HCT116 (cell line): ENCODE data around the gene GTF3C2. TPM values are rescaled to one million over a fixed set of nuclear protein-coding genes. Genes with fewer than 3 reads are reported as not detected.

Source experiments
- ATAC-seq: fragments of 200-7000 bp; cut with Tn5 transposase; 2 replicates; pipeline ENCODE4 v1.9.1; 2020; ENCODE audit warnings: mild to moderate bottlenecking, moderate library complexity
- BruUV-seq: library from RNA; stranded (reverse); fragments of 400-500 nt; replicated peaks from 2 replicates; lab custom pipeline; 2021; lab: Mats Ljungman, UMichigan
- CTCF ChIA-PET: fragments of 300-600 bp; sonication (Branson Sonifier 250); formaldehyde crosslinking; loops from one replicate; lab custom pipeline; 2021; ENCODE audit warnings: antibody characterized with exemption; lab: Charles Lee
- POLR2A ChIA-PET: fragments of 300-600, 350-600 bp; sonication (Branson Sonifier 250); formaldehyde crosslinking; loops from one replicate; lab custom pipeline; 2021; ENCODE audit warnings: antibody characterized with exemption; lab: Charles Lee
- RAD21 ChIA-PET, 2 experiments: fragments of 300-600 bp; sonication (Branson Sonifier 250); formaldehyde crosslinking; loops; one replicate each; lab custom pipeline; 2023; ENCODE audit warnings: low total read pairs in 2 of 2; ENCODE audit not compliant: uncharacterized antibody in 2 of 2, unreplicated experiment in 2 of 2, low non-redundant PET in 1 of 2; lab: Charles Lee
- DNase-seq: peaks from one replicate; pipeline ENCODE4 v3.0.0-alpha.2; 2010; ENCODE audit warnings: low read depth, low spot score
- H2AFZ ChIP-seq: fragments of 200-600 bp; shearing (Covaris generic), sonication (generic); 2 replicates; pipeline ENCODE4 v1.6.1; 2017; ENCODE audit warnings: low read depth, mixed run types, mixed read lengths, antibody characterized with exemption, low read length; ENCODE audit not compliant: poor library complexity, severe bottlenecking
- H3K27ac ChIP-seq: 2 replicates; pipeline ENCODE4 v1.5.1; 2012; ENCODE audit warnings: low read depth, low read length
- H3K27me3 ChIP-seq: fragments of 200-600 bp; sonication (generic); 2 replicates; pipeline ENCODE4 v1.6.1; 2016; ENCODE audit warnings: mixed run types, low read length, mixed read lengths; ENCODE audit not compliant: insufficient read depth
- H3K36me3 ChIP-seq, 2 experiments: fragments of 200-500 bp in 1 of 2; fragments of 200-600 bp in 1 of 2; sonication (Bioruptor generic) in 1 of 2; sonication (generic) in 1 of 2; 2 replicates each; pipeline versions ENCODE4 v1.5.1 to v1.6.1; 2014 to 2016; ENCODE audit warnings: low read length in 2 of 2, inconsistent platforms in 1 of 2, mixed read lengths in 1 of 2, mixed run types in 1 of 2; ENCODE audit not compliant: insufficient read depth in 2 of 2, control insufficient read depth in 1 of 2
- H3K4me1 ChIP-seq, 2 experiments: fragments of 200-600 bp in 1 of 2; sonication (generic) in 1 of 2; 2 replicates each; pipeline versions ENCODE4 v1.5.1 to v1.6.1; 2012 to 2017; ENCODE audit warnings: low read length in 2 of 2, inconsistent platforms in 1 of 2, mild to moderate bottlenecking in 1 of 2, mixed read lengths in 1 of 2, mixed run types in 1 of 2, moderate library complexity in 1 of 2; ENCODE audit not compliant: insufficient read depth in 2 of 2, control insufficient read depth in 1 of 2
- H3K4me2 ChIP-seq: fragments of 200-600 bp; sonication (generic); 2 replicates; pipeline ENCODE4 v1.6.1; 2017; ENCODE audit warnings: mixed run types, low read length, mixed read lengths
- H3K4me3 ChIP-seq, 2 experiments: fragments of 200-600 bp in 1 of 2; sonication (generic) in 1 of 2; replicated peaks in 1 of 2; 2 replicates each; pipeline ENCODE4 v1.5.1; 2011 to 2016; ENCODE audit warnings: low read length in 2 of 2, control low read depth in 1 of 2, low read depth in 1 of 2, mild to moderate bottlenecking in 1 of 2, mixed read lengths in 1 of 2, mixed run types in 1 of 2
- H3K79me2 ChIP-seq: fragments of 200-600 bp; sonication (generic); 2 replicates; pipeline ENCODE4 v1.6.1; 2017; ENCODE audit warnings: mild to moderate bottlenecking, mixed run types, low read length, moderate library complexity, mixed read lengths; ENCODE audit not compliant: insufficient read depth
- H3K9ac ChIP-seq: fragments of 200-600 bp; sonication (generic); 2 replicates; pipeline ENCODE4 v1.6.1; 2016; ENCODE audit warnings: low read length, mixed read lengths
- H3K9me2 ChIP-seq: fragments of 200-600 bp; sonication (generic), shearing (Covaris generic); 2 replicates; pipeline ENCODE4 v1.6.1; 2017; ENCODE audit warnings: mixed run types, mild to moderate bottlenecking, moderate library complexity; ENCODE audit not compliant: insufficient read depth
- H3K9me3 ChIP-seq, 2 experiments: fragments of 200-500 bp in 1 of 2; fragments of 200-600 bp in 1 of 2; sonication (Bioruptor generic) in 1 of 2; sonication (generic) in 1 of 2; 2 replicates each; pipeline ENCODE4 v1.6.1; 2014 to 2017; ENCODE audit warnings: low read length in 2 of 2, mixed read lengths in 2 of 2, inconsistent platforms in 1 of 2, low read depth in 1 of 2, mild to moderate bottlenecking in 1 of 2, mixed run types in 1 of 2, moderate library complexity in 1 of 2; ENCODE audit not compliant: control insufficient read depth in 1 of 2, insufficient read depth in 1 of 2
- H4K20me1 ChIP-seq: fragments of 200-600 bp; sonication (generic), shearing (Covaris generic); 2 replicates; pipeline ENCODE4 v1.6.1; 2017; ENCODE audit warnings: mixed run types, mild to moderate bottlenecking, moderate library complexity; ENCODE audit not compliant: insufficient read depth
- ELF1 ChIP-seq: IDR thresholded peaks from 2 replicates; pipeline ENCODE4 v1.6.1; 2012; ENCODE audit warnings: low read depth, borderline replicate concordance
- EZH2 ChIP-seq: fragments of 200-600 bp; sonication (generic); IDR thresholded peaks from 2 replicates; pipeline ENCODE4 v1.6.1; 2017; ENCODE audit warnings: antibody characterized with exemption, mixed run types
- EZH2phosphoT487 ChIP-seq: fragments of 200-600 bp; IDR thresholded peaks from 2 replicates; pipeline ENCODE4 v1.6.1; 2018; ENCODE audit warnings: antibody characterized with exemption, borderline replicate concordance
- JUND ChIP-seq: IDR thresholded peaks from 2 replicates; pipeline ENCODE4 v1.6.1; 2012
- RAD21 ChIP-seq: IDR thresholded peaks from 2 replicates; pipeline ENCODE4 v1.6.1; 2012; ENCODE audit warnings: low read depth, mild to moderate bottlenecking
- TCF7L2 ChIP-seq: IDR thresholded peaks from 2 replicates; pipeline ENCODE4 v1.7.0; 2011; ENCODE audit warnings: borderline replicate concordance, inconsistent platforms; ENCODE audit not compliant: insufficient read depth, insufficient read length; ENCODE audit errors: extremely low read depth
- YY1 ChIP-seq: IDR thresholded peaks from 2 replicates; pipeline ENCODE4 v1.6.1; 2011; ENCODE audit warnings: low read length, low read depth, moderate library complexity, mild to moderate bottlenecking; ENCODE audit not compliant: insufficient replicate concordance; ENCODE audit errors: extremely low read depth
- ZFX ChIP-seq: fragments of 450-650 bp; IDR thresholded peaks from 2 replicates; pipeline ENCODE4 v1.6.1; 2017
- intact Hi-C: fragments of 100-400 bp; cut with micrococcal nuclease; formaldehyde crosslinking; loops from 2 replicates; pipeline ENCODE4 v1.10.0; 2022
- total RNA-seq: library from RNA; stranded (reverse); gene quantifications from one replicate; pipeline ENCODE4 v1.2.1, GENCODE V29; 2021; ENCODE audit not compliant: unreplicated experiment
- TF ChIP-seq, protein P1 (sequence below), 3 experiments: fragments of 200-600 bp in 1 of 3; sonication (generic) in 1 of 3; IDR thresholded peaks in 2 of 3; conservative IDR thresholded peaks in 1 of 3; 2 replicates each; pipeline ENCODE4 v1.5.1; 2012 to 2017; ENCODE audit warnings: low read depth in 2 of 3, low read length in 2 of 3, antibody characterized with exemption in 1 of 3, borderline replicate concordance in 1 of 3, control low read depth in 1 of 3, mild to moderate bottlenecking in 1 of 3, mixed read lengths in 1 of 3, mixed run types in 1 of 3, moderate library complexity in 1 of 3; ENCODE audit not compliant: insufficient read depth in 1 of 3
- TF ChIP-seq, protein P2 (sequence below): IDR thresholded peaks from 2 replicates; pipeline ENCODE4 v1.6.1; 2012

The GTF3C2 gene
- total RNA-seq, 1 experiment from 2014 or later = 88.2 TPM

DNA sequence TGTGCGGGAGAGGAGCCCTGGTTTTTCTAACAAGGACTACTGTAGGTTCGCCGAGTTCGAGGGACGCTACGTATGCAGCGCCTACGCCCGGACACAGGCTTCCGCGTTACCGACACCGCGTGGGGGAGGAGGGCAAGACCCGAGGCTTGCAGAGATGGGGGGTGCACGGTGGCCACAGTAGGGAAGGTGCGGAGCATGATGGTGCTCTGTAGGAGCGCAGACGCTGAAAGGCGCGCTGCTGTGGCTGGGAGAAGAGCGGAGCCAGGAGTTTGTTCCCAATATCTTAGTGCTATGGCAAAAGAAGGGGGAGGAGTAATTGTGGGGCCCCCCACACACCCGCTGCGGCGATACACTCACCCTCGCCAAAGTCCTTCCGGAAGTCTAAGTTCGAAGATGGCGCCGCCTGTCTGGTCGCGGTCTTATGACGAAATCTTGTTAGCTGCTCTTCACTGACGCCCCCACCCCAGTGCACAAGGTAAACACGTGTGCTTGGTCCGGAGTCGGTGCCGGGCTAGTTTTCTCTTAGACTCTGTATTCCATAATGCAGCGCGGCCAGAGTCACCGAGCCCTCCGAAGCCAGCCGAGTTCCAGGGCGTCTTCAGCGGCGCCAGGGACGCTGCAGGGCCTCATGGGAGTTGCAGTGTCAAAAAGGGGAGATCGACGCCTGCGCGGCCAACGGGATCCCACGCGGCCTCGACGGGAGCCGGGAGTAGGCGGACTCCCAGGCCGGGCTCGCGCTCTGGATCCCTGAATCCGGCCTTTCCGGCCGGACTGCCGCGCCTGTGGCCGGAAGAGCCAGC is at the start of gene GTF3C2 (continued):
- TF ChIP-seq, protein P1, sequence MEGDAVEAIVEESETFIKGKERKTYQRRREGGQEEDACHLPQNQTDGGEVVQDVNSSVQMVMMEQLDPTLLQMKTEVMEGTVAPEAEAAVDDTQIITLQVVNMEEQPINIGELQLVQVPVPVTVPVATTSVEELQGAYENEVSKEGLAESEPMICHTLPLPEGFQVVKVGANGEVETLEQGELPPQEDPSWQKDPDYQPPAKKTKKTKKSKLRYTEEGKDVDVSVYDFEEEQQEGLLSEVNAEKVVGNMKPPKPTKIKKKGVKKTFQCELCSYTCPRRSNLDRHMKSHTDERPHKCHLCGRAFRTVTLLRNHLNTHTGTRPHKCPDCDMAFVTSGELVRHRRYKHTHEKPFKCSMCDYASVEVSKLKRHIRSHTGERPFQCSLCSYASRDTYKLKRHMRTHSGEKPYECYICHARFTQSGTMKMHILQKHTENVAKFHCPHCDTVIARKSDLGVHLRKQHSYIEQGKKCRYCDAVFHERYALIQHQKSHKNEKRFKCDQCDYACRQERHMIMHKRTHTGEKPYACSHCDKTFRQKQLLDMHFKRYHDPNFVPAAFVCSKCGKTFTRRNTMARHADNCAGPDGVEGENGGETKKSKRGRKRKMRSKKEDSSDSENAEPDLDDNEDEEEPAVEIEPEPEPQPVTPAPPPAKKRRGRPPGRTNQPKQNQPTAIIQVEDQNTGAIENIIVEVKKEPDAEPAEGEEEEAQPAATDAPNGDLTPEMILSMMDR (IDR thresholded peaks at IDR 0.05 in 2 of 3, conservative IDR thresholded peaks at IDR 0.05 in 1 of 3; ENCODE audit: borderline replicate concordance in 1 of 3, insufficient read depth in 1 of 3, low read depth in 2 of 3, low read length in 2 of 3) = no peak
- TF ChIP-seq ZFX = peak; percentile 87; the same call in 1 of the 2 replicates
- TF ChIP-seq ELF1 = peak; percentile 83
- no peak for TF ChIP-seq RAD21
- no peak for TF ChIP-seq JUND
- no peak for TF ChIP-seq EZH2
- no peak for TF ChIP-seq EZH2phosphoT487
- peak; percentile 95 for TF ChIP-seq YY1

DNA sequence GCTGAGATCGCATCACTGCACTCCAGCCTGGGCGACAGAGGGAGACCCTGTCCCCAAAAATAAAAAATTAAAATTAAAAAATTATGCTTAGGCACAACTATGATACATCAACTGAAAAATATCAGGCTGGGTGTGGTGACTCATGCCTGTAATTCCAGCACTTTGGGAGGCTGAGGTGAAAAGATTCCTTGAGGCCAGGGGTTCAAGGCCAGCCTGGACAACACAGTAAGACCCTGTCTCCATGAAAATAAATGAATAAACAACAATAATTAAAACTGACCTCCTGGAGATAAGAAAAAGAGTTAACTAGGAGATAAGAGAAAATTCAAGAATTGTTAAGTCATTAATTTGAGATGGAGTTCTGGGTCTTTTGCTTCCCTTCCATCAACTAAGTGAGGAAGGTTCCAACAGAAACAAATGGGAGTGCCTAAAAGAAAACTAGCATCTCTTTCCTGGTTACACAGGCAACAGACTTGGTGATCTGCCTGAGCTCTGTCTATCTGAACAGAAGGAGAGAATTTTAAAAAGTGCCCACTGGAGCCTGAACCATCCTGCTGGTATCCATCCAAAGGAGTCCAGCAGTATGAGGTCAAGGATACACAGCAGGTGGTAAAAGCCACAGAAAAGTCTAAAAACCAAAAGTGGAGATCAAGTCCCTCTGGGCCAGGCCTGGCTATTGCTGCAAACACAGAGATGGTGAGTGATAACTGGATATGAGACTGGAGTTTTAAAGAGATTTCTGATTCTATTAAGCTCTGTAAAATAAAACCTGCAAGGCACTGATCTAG is 44.0 kb upstream of the GTF3C2 start:
- ChIA-PET POLR2A (no interaction called here), RAD21 (no interaction called here), CTCF (no interaction called here)
- Histone ChIP-seq H3K4me2 (no peak overlapping the region), H3K27me3 (no peaks in the 10 kb centered on the region), H3K27ac (no peak overlapping the region), H3K9me2 (no peaks in the 10 kb centered on the region), H3K36me3 (peaks cover 5% of the 10 kb centered on the region in 2 experiments), H3K4me1 (peaks cover 6 to 11% of the 10 kb centered on the region in 2 experiments), H4K20me1 (peaks cover 36% of the 10 kb centered on the region; the same call in 1 of the 2 replicates), H3K9me3 (no peaks in the 10 kb centered on the region), H2AFZ (no peak overlapping the region), H3K9ac (no peak overlapping the region), H3K79me2 (peaks cover 100% of the 10 kb centered on the region), H3K4me3 (no peak overlapping the region)
- BruUV-seq = no TSS peak
- intact Hi-C loops = no loop called here
- TF ChIP-seq TCF7L2 (no peak), ELF1 (no peak), YY1 (no peak)
- TF ChIP-seq, protein P2, sequence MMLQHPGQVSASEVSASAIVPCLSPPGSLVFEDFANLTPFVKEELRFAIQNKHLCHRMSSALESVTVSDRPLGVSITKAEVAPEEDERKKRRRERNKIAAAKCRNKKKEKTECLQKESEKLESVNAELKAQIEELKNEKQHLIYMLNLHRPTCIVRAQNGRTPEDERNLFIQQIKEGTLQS = no peak
- ATAC-seq (no peak), DNase-seq (no peak)
